CD4-positive, alpha-beta T cell treated with Interleukin-12 subunit alpha and Interleukin-12 subunit beta, for 1 hour (primary cell): ENCODE data around the gene RNF182.
"Not testable (repeated sequence)": the region's sequence is repeated elsewhere in the genome, so short reads cannot be mapped to it uniquely, and the experiment has no call there.

Source experiments
- DNase-seq: peaks from one replicate; pipeline ENCODE4 v3.0.0-alpha.2; 2020

Gene RNF182

DNA sequence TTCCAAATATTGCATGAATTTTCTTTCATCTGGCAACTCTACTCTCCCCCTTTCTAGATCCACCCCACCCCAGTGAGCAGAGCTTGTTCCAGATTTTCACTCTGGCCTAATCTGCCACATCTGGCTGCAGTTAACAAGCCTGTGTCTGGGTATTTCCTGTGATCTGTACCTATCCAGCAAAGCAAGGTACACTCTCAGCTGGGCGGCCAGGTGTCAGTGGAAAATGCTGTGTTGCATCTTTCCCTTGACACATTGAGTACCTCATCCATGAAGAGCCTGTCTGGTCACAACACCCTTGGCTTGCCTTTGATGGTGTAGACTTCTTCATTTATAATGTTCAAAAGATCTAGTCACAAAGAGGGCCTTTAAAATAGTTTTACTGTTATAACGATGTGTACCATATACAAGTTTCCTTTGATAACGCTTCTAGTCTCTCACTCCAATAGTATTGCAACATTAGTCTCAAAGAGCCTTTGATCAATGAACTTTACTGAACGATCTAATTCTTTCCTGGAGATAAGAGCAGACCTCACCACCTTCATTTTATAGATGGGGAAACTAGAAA, 6.0 kb upstream of the RNF182 start:
- DNase-seq = no peak

DNA sequence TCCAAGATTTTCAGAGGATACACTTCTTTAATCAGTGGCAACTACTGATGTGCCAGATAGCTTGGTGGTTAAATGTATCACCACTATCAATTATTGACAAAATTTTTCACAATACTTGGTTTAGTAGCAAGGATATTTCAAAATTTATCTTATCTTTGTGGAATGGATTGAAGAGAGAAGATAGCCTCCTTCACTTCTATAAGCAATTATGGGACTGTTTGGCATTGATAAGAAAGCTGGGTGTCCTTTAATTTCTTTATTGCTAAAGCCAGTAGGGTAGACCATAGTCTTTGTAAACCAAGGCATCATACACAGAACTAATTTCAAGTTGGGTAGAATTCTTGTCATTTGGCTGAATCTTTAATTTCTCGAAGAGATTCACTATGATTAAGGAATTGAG, 4.9 kb upstream of the RNF182 start:
- DNase-seq = no peak

DNA sequence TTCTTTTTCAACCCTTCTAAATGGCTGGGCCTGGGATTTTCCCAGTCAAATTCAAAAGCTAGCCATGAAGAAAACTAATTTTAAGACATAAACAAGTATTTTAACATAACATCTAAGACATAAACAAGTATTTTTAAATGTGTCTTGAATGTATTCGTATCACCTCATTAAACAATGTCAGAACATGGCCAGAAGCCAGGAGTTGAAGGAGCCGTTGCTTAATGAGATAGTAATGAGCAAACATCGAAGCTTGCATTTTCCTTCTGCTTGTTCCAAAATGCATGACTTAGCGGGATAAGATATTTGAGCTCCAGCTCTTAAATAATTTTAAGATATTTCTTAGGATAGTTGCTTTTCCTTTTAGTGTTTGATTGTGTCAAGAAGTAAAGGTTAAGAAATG, 4.2 kb upstream of the RNF182 start:
- no peak for DNase-seq

DNA sequence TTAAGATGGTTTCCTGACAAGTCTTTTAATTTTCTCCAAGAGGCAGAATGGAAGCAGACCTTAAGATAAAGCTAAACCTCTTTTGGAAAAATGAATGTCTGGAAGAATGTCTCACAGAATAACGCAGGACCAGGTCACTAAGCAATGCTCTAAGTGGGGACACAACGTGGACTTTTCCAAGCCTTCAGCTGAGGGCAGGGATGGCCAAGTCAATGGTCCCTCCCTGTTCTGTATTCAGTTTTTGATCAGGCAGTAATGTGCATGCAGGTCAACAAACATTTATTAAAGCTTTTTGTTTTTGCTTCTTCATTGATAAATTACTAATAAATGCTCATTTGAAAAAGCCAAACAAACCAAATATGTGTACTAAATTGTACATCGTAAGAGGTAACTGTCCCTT, 2.0 kb upstream of the RNF182 start:
- no peak for DNase-seq

DNA sequence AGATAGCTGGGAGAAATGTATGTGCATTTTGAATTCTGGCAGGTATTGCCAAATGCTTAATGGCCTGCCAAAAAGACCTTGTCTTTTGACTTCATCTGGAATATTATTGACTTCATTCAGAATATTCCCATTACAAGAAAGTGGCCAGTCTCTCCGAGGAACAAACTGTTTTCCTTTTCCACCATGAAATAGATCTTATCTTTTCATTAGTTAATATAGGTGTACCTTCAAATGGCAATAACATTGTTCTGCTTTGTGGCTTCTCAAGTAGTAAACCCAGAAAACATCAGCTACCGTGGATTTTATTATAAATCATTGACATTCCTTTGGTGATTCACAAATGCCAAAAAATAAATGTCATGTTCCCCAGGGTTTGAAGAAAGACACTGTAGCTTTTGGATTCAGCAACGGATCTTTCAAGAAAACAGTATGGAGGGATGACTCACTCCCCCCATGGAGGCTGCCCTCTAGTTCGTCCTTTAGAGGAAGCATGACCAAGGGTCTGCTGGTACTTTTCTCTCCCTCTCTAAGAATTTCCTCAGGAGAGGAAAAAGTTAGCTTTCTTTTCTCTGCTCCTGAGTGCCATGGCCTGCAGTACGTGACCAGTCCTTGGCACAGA, 1.1 kb upstream of the RNF182 start:
- DNase-seq = no peak

DNA sequence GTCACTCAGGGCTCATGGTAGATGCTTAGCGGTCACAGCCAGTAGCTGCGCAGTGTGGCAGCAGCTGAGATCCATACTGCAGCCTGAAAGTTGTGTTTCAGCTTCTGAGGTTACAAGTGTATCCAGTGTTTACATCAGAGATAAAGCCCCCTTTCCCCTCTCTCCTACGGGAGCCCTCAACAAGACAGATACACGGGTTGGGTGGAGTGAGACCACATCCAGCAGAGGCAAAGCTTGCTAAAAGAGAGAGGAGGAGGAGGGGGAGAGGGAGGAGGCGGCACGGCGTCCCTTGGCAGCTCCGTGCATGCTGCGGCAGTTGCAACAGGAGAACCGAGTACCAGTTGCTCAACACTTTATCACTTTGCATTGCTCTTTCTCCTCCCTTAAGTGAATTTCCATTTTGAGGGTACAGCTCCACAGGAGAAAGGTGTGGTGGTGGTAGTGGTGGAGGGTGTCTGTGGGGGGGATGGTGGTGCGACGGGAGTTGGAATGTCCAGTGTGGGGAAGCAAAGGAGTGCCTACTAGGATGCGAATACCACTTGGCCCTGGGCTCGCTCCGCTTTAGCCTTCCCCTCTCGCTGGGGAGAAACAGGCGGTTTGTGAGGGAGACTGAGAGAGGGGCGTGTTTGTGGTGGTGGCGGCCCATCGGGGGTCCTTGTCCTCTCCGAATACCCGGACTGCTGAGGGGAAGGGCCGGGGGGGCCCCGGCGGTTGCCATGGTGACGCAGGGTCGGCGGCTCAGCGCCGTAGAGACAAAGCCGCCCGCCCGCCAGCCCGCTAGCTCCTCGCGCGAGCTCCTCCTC, 405 bp upstream of the RNF182 start:
- peak; percentile 40 for DNase-seq

DNA sequence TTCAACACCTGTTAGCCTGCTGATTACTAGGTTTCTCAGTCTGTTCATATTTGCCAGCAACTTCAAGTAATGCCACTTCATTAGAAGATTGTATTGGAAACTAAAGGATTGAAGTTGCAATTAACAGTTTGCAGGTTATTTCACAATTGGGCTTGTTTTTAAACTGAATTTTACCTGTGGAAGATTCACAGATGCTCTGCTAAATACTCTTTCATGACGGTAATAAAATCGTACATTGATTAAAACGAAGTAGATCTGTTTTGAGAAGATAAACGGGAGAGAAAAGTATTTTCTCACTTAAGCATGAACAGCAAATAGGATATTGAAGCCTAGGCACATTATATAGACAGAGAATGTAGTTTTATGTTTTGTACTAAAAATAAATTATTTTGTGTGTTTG, 1.6 kb downstream of the RNF182 start:
- no peak for DNase-seq

DNA sequence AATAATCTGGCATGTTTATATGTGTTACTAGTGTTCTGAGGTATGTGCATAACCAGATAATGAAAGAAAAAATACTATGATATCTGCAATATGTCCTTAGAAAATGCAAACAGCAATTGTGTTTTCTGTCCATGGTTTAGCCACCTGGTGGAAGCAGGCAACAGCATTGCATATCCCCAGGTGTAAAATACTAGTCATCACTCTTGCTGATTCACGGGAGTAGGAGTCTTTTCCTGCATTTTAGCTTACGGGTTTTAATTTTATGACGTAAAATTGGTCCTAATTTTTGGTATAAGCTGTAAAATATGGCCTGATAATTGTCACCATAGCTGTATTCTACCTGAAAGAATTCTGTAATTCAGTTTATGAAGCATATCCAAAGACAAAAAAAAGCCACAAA, 2.5 kb downstream of the RNF182 start:
- DNase-seq = no peak

DNA sequence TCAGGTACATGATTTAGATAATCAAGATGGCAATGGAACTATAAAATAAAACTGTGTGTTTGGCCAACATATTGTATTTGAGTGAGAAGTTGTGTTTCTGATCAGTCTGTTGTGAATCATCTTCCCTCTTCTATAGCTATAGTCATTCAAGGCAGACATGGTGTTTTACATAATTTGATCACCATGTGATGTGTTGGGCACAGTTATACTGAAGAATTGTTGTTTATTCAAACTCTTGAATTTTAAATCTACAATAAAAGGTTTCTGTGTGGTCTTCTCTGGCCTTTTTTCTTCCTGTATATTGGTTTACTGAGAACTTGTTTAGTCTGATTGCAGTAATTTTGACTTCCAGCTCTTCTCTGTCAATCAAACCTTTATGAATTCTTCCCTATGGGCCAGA, 4.4 kb downstream of the RNF182 start:
- no peak for DNase-seq

DNA sequence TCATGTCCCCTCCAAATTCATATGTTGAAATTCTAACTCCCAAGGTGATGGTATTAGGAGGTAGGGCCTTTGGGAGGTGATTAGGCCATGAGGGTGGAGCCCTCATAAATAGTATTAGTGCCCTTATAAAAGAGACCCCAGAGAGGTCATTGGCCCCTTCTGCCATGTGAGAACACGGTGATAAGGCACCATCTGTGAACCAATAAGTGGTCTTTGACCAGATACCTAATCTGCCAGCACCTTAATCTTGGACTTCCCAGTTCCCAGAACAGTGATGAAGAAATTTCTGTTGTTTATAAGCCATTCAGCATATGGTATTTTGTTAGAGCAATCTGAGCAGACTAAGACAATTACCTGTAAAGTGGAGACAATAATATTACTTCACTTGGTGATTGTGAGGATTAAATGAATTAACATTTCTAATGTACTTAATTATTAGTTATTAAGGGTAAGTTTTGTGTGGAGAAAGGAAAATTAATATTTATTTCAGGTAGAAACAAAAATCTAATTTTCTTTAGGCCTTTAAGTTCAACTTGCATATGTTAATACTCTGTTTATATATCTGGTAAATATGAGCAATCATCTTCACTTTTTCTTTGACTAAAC, 7.1 kb downstream of the RNF182 start:
- no peak for DNase-seq

DNA sequence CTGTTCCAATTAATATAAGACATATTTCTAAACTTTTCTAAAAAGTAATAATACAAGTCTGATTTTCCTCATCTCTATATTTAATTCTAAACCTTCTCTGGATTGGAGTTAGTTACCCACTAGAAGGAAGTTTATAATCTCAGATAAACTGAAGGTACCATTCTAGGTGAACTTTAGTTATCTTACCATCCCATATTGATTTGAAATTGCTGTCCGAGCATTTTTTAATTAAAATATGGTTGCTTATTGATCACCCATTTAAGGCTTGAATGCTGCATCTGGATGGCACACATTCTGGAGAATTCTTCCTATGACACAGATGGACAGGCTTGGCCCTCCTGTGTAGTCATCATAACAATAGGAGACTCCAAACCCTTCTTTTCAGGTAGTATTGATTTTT, 8.0 kb downstream of the RNF182 start:
- DNase-seq = no peak

DNA sequence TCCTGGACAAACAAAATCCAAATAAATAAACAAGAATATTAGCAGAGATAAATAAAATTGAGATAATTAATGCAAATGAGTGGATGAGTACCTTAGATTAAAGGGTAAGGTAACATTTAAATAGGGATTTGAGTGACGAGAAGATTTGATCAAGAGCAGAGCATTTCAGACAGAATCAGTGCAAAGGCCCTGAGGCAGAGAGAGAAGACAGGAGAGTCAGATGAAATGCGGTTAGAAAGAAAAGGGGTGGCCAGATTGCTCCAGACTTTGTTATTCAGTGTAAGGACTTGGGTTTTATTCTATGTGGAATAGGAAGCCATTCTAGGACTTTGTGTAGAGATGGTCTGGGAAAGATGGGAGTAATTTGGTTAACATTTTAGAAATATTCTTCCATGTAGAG, 10.0 kb downstream of the RNF182 start:
- DNase-seq = no peak

DNA sequence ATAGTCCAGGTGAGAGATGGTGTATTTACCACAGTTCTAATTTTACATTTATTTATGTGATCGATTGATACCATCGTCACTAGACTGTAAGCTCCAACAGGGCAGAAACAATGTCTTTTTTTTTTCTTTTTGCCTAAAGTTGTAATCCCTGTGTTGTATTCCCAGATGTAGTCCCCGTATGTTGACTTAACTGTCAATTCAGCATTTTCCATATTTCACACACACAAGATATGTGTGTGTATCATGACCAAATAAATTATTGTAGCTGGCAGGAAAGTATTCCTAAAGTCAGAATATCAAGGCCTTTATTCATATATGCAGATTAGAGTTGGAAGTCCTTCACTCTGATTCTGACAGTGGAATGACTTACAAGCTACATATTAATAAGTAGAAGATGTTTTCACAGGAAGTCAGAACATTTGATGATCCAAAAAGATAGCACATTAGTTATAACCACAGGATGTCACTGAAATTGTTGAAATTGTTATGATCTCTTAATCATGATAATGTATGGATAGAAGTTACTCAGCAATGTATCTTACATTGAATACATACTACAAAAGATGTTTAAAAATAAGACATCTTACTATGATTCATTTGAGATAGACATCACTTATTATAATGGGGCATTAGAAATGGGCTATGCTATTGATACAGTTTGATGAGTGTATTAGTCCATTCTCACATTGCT, 10.6 kb downstream of the RNF182 start:
- DNase-seq = no peak

DNA sequence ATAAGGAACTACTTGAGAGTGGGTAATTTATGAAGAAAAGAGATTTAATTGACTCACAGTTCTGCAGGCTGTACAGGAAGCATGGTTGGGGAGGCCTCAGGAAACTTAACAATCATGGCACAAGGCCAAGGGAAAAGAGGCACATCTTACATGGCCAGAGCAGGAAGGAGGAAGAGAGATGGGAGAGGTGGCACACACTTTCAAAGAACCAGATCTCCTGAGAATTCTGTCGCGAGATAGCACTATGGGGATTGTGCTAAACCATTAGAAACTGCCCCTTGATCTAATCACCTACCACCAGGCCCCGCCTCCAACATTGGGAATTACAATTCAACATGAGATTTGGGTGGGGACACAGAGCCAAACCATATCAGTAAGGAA, 11.1 kb downstream of the RNF182 start:
- DNase-seq = not testable (repeated sequence)

DNA sequence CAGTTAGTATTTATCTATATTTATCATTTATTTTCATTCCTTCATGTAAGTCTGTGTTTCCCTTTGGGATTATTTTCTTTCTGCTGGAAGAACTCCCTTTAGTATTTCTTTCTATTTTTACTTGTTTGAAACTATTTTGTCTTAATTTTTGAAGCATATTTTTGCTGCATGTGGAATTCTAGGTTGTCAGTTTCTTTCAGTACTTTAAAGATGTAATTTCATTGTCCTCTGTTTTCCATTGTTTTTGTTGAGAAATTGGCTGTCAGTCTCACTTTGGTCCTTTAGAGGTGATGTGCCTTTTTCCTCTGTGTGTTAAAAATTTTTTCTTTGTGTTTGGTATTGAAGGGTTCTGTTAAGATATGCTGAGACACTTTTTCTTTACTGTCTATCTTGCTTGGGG, 17.1 kb downstream of the RNF182 start:
- DNase-seq = no peak

DNA sequence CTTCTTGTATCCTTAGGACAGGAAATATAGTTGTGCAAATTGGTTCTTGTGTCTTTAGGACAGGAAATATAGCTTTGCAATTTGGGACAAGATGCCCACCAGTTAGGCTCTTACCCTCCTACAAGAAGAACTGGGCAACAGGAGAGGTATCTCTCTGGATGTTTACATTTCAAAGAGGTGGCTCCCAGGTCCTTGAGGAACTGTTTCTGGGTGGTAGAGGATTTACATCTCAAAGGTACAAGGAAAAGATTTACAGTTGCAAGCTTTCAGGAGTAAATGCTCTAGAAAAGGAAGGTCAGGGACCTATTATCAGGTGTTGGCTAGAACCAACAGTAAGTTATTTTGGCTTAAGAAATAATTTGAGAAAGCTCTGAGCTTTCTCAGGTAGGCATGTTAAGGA, 19.2 kb downstream of the RNF182 start:
- no peak for DNase-seq

DNA sequence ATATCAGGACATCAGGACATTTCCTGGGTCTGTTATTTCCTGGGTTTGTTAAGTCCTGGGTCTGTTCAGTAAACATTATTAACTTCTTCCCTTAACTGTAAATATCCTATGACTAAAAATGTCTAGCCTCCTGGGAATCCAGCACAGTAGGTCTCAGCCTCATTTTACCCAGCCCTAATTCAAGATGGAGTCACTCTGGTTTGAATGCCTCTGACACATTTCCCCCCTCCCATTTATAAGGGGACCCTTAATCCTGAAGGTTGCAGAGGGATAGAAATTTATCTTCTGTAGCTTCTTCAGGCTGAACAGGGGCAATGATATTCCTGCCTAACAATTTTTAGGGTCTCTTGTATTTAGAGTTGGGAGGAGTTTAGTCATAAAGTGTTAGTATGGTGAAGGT, 21.8 kb downstream of the RNF182 start:
- no peak for DNase-seq

DNA sequence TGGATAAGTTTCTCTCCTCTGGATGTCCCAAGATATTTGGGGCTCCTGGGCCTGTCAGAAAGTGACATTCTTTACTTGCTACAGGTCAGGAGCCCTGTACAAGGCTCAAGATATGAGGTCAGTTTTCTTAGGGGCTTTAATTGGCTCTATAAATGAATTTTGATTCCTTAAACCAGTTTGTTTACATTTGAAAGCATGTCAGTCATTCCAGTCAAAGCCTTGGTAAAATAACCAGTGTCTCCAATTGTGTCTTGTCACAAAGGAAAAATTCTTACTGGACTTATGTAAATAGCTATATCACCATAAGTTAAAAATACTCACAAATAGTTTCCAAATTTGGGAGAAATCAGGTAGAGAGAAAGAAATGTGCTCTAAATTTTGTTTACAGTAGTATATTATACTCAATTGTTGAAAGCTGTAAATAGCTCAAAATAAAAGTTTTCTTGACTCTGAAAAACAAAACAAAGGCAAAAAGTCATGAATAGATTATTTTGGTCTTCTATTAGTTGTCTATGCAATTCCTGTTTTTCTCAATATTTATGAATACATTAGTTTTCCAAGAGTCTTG, 22.9 kb downstream of the RNF182 start:
- DNase-seq = no peak

DNA sequence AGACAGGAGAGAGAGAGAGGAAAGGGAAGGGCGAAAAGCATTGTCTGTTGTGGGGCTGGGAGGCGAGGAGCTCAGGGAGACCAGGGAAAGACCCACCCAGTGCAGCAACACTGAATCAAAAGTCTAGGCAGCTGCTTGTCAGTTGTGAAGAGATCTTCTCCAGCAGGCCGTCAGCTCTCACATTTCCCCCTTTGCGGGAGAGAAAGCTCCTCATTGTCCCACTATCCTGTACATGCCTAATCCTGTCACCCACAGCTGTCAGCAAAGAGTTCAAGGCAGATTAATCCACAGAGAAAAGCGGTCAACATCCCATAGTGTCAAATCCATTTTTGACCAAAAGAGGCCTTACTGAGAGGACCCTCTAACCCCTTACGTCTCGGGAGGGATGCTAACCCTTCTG, 27.3 kb downstream of the RNF182 start:
- DNase-seq = no peak

DNA sequence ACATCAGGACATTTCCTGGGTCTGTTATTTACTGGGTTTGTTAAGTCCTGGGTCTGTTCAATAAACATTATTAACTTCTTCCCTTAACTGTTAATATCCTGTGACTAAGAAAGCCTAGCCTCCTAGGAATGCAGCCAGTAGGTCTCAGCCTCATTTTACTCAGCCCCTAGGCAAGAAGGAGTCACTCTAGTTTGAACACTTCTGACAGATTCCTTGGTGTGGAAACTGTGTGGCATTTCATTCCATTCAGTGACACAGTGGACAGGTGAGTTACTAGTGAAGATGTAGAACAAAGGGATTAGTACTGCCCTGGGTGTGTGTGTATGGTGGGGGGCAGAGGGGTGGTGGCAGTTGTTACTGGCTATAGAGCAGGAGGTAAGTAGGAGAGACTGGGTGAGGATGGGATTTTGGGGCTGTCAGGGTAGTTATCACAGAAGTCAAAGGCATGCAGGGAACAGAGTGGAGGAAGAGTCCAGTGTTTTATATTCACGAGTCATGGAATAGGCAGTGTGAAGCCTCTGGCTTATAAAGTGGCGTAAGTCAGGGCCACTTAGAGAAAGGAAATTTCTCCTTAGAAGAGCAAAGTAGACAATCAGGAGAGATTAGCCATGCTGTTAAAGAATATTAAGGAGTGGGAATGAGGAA, 28.4 kb downstream of the RNF182 start:
- no peak for DNase-seq

DNA sequence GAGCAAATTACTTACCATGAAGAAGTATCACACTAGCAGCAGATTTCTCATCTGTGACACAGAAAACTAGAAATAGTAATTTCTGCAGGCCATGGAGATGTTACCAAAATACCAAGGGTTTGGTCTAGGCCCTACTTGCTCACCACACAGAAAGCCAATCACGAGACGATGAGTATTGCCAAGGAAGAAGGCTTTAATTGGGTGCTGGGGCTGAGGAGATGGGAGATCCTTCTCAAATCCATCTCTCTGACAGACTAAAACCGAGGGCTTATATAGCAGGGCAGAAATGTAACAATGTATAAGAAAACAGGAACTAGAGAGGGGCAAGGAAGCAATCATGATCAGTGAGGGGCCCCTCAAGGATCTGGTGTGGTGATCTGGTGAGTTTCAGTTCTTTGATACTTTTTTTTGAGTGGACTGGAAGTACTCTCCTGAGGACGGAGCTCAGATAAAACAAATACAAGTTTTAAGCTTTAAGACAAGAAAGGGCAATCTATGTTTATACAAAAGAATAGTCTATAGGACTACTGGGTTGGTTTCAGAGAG, 40.9 kb downstream of the RNF182 start:
- no peak for DNase-seq

DNA sequence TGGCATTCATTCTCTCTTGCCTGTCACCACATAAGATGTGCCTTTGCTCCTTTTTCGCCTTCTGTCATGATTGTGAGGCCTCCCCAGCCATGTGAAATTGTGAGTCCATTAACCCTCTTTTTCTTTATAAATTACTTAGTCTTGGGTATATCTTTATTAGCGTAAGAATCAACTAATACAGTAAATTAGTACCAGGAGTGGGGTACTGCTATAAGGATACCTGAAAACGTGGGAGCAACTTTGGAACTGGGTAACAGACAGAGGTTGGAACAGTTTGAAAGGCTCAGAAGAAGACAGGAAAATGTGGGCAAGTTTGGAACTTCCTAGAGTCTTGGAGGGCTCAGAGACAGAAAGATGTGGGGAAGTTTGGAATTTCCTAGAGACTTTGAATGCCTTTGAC, 46.6 kb downstream of the RNF182 start:
- no peak for DNase-seq
